Astrocyte (in vitro differentiated cells and primary cell): ENCODE measurements around the gene SH2D7.

ENCODE experiments used
- EZH2 ChIP-seq: IDR thresholded peaks from 2 replicates; pipeline ENCODE4 v1.6.1; 2012; ENCODE audit warnings: mild to moderate bottlenecking, low read length, inconsistent platforms; ENCODE audit not compliant: insufficient read depth
- TF ChIP-seq, protein P1 (sequence below): IDR thresholded peaks from 2 replicates; pipeline ENCODE4 v1.5.1; 2011; ENCODE audit warnings: low read depth, mild to moderate bottlenecking, inconsistent platforms, low read length, moderate library complexity; ENCODE audit not compliant: insufficient read depth

DNA sequence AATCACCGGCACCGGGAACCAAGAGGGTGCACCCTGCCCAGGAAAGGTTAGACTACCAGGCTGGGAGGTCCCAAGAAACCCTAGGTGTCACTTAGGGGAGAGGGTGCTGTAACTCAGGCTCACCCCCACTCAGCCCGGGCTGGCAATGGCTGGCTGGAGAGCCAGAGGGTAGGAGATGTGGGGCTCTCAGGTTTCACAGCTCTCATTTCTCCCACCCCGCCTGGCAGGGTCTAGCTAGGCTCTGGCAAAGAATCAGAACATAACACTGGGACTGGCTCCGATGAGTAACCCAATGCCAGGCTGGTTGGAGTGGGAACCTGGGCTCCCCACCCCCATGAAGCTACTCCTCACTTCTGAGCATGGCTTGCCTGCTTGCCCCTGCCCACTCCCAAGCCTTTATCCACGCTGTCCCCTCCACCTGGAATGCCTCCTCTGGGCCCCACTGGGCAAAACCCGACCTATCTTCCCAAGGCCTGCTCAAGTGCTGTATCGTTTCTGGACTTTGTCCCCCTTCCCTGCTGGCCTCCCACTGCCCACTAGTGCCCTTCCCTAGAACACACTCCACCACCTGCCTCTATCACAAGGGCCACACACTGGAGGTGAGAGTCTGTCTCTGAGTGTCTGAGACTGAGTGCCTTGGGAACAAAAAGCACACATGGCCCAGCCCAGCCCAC lies 36.9 kb downstream of the SH2D7 start:
- TF ChIP-seq, protein P1, sequence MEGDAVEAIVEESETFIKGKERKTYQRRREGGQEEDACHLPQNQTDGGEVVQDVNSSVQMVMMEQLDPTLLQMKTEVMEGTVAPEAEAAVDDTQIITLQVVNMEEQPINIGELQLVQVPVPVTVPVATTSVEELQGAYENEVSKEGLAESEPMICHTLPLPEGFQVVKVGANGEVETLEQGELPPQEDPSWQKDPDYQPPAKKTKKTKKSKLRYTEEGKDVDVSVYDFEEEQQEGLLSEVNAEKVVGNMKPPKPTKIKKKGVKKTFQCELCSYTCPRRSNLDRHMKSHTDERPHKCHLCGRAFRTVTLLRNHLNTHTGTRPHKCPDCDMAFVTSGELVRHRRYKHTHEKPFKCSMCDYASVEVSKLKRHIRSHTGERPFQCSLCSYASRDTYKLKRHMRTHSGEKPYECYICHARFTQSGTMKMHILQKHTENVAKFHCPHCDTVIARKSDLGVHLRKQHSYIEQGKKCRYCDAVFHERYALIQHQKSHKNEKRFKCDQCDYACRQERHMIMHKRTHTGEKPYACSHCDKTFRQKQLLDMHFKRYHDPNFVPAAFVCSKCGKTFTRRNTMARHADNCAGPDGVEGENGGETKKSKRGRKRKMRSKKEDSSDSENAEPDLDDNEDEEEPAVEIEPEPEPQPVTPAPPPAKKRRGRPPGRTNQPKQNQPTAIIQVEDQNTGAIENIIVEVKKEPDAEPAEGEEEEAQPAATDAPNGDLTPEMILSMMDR: no peak
- TF ChIP-seq EZH2: no peak
